ENCODE measurements around the gene GSTM3.

DNA sequence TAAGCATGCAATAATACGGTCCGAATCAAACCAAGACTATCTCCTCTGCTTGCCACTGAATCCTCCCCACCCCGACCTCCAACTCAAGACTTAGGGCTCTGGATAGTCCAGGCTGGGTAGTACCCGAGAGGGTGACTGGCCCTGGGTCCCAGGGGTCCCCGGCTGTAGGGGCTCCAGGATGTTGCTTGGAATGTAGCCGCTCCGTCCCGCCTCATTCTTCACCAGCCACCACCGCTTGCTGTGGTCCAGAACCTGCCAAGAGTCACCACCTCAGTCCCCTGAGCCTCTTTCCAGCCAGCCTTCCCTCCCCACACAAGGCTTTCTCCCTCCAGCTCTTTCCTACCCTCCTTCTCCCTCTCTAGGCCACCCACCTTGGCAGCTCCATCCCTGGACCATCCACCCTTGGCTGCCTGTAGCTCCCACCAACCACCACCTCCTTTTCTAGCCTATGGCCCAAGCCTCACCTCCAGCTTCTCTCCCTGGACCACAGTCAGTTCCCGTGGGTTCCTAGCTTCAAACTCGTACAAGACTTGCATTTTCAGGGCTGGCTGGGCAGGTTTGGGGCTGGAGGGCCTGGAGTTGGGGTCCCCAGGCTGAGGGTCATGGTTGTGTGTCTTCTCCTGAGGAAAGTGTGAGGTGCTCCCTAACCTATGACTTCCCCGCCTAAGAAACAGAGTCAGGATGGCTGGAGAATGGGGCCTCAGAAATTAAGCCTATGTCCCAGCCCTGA, 10.9 kb upstream of the GSTM3 start:
- no peak for TF ChIP-seq CTCF (IDR thresholded peaks at IDR 0.05 in 8 of 11, conservative IDR thresholded peaks at IDR 0.05 in 3 of 11)
- TF ChIP-seq POLR2AphosphoS5 (IDR thresholded peaks at IDR 0.05): no peak
- no peak for TF ChIP-seq POLR2A (IDR thresholded peaks at IDR 0.05)
